ENCODE results near the gene PIH1D1. TPM values are rescaled to one million over a fixed set of nuclear protein-coding genes. Genes with fewer than 3 reads are reported as not detected.
A peak's percentile ranks its signal among the peaks of the same experiment; 100 is the strongest.

Gene PIH1D1
- polyA plus RNA-seq, 6 donors from 2014 or later = 70.3 to 95.3 (median 79.0) TPM

DNA sequence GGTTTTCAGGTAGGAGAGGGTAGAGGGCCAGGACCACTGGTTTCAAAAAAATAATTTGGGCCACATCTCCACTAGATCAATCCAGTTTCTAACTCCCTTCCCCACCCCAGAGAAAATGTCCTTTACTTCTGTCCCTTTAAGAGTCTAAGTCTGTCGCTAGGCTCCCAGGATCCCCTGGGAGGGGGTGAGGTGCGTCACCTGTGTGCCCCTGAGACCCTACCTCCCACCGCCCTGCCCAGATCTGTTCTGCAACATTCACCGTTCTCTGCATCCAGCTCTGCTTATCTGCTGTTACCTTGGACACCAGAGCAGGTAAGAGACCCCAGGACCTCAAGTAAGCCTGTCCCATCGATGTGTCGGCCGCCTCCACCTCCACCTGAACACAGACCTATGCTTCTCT, 26.4 kb downstream of the PIH1D1 start, which contains the start of gene GFY:
Gene GFY (plus strand): TSS at position 211 of the 400 bp plus-strand sequence. CDS start 1,043 bp downstream, outside the sequence.
- H3K27me3 Mint-ChIP-seq = peaks cover 76 to 100% (median 99%) of the 10 kb centered on the region in 3 donors
- no peak for ATAC-seq (ENCODE audit: low read depth in 2 of 2)
- H3K36me3 Mint-ChIP-seq = peaks cover 0 to 23% of the 10 kb centered on the region in 2 donors
- peaks cover 59 to 81% (median 65%) of the 10 kb centered on the region in 3 donors for H3K4me1 Mint-ChIP-seq
- DNase-seq = no peak
- peak within 1 kb of the TSS in 3 of 8 donors; percentile 11 to 61 (median 42) for H3K4me3 Mint-ChIP-seq
- peak within 1 kb of the TSS in 1 of 6 donors; percentile 42 for H3K27ac Mint-ChIP-seq
- peaks cover 0 to 6% (median 0%) of the 10 kb centered on the region in 7 donors for H3K9me3 Mint-ChIP-seq

DNA sequence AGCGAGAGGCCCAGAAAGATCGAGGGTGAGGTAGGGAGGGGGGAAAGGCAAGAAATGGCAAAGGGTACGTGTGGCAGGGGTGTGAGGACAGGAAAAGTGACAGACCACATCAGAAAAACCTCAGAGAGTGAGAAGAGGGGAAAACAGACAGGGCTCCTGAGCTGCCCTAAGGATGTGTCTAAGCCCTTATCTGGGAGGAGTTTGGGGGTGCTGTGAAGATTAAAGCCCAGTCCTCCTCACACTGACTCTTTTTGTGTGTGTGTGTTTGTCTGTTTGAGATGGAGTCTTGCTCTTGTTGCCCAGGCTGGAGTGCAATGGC, 27.7 kb downstream of the PIH1D1 start:
- peaks cover 65 to 82% (median 65%) of the 10 kb centered on the region in 3 donors for H3K4me1 Mint-ChIP-seq
- H3K4me3 Mint-ChIP-seq = peak overlapping the region in 5 of 8 donors; percentile 6 to 78 (median 51)
- peaks cover 80 to 100% (median 99%) of the 10 kb centered on the region in 3 donors for H3K27me3 Mint-ChIP-seq
- peaks cover 0 to 31% of the 10 kb centered on the region in 2 donors for H3K36me3 Mint-ChIP-seq
- peak overlapping the region in 1 of 6 donors; percentile 75 for H3K27ac Mint-ChIP-seq
- H3K9me3 Mint-ChIP-seq = peaks cover 0 to 8% (median 0%) of the 10 kb centered on the region in 7 donors
- DNase-seq (no peak), ATAC-seq (ENCODE audit: low read depth in 2 of 2) (no peak)

DNA sequence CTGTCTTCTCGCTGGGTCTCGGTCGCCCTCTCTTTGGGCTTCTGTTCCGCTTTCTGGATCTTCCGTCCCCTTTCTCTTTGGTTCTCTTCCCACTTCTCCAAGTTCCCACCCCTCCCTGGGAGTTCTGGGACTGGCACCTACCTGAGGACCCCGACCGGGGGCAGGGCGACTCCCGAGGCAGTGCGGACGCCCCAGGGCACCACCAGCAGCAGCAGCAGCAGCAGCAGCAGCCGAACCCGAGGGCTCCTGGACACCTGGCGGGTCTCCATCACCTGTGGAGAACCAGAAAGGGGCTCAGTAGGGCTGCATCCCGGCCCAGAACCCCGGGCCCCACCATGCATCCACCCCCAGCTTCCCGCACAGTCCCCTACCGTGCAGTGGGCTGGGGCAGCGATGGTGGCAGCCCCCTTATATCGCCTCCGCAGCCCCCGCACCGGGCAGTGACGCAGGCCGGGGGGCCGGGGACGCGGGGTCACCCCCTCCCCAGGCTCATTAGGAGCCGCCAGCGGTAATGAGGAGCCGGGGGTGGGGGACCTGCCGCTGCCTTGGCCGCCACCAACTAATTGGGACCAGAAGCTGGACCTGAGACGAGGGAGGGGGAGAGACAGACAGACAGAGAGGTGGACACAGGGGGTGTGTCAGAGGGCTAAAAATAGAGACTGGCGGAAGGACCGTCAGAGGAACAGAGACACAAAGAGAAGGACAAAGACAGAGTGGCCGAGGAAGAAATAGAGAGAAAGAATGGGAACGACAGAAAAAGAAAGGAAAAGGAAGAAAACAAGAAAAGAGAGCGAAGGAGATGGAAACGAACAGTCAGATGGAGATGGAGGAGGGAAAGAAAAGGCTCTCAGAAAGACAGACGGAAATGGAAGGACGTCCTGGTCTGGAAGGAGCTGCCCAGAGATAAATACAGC, 28.3 kb downstream of the PIH1D1 start, which contains the start of gene PTH2:
Gene PTH2 (minus strand): TSS at position 371 of the 914 bp plus-strand sequence. CDS start 102 bp downstream, at position 269.
- peaks cover 61 to 77% (median 65%) of the 10 kb centered on the region in 3 donors for H3K4me1 Mint-ChIP-seq
- H3K27ac Mint-ChIP-seq = peak within 1 kb of the TSS in 4 of 6 donors; percentile 22 to 81 (median 53)
- no peak for DNase-seq
- peak; percentile 27 to 35 for ATAC-seq (ENCODE audit: low read depth in 2 of 2)
- peaks cover 0 to 8% (median 0%) of the 10 kb centered on the region in 7 donors for H3K9me3 Mint-ChIP-seq
- peak within 1 kb of the TSS; percentile 51 to 91 (median 86) for H3K4me3 Mint-ChIP-seq
- peaks cover 0 to 31% of the 10 kb centered on the region in 2 donors for H3K36me3 Mint-ChIP-seq
- peaks cover 77 to 100% (median 99%) of the 10 kb centered on the region in 3 donors for H3K27me3 Mint-ChIP-seq

DNA sequence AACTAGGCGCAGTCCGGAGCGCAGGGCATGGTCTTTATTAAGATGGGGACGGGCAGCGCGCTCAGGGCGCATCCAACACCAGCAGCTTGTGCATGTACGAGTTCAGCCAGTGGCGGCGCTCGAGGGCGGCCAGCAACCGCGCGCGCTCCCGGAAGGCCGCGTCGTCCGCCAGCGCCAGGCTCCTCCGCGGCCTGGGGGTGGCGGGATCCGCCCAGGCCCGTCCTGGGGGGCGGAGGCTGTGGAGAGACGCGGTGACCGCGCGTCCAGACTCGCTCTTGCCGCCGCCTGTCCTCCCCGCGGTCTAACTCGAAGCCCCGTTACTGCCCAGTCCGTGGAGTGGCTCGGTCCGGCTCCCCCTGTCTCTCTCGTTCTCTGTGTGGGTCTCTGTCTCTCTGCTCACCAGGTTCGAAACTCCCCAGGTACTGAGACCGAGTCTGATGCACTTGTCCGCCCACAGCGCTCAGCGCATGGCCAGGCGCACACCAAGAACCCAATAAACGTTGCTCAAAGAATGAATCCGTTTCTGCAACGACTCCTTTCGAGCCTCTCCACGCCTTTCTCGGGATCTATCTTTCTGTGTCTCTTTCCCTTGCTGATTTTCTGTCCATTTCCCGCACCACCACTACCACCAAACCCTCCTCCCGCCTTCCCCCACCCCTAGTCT, 29.1 kb downstream of the PIH1D1 start:
- peaks cover 73 to 100% (median 99%) of the 10 kb centered on the region in 3 donors for H3K27me3 Mint-ChIP-seq
- peaks cover 0 to 8% (median 0%) of the 10 kb centered on the region in 7 donors for H3K9me3 Mint-ChIP-seq
- peak overlapping the region; percentile 51 to 91 (median 86) for H3K4me3 Mint-ChIP-seq
- peaks cover 0 to 31% of the 10 kb centered on the region in 2 donors for H3K36me3 Mint-ChIP-seq
- DNase-seq (no peak), ATAC-seq (ENCODE audit: low read depth in 2 of 2) (peak; percentile 24 to 40)
- H3K4me1 Mint-ChIP-seq = peaks cover 56 to 77% (median 65%) of the 10 kb centered on the region in 3 donors
- H3K27ac Mint-ChIP-seq = peak overlapping the region in 2 of 6 donors; percentile 22 to 31

DNA sequence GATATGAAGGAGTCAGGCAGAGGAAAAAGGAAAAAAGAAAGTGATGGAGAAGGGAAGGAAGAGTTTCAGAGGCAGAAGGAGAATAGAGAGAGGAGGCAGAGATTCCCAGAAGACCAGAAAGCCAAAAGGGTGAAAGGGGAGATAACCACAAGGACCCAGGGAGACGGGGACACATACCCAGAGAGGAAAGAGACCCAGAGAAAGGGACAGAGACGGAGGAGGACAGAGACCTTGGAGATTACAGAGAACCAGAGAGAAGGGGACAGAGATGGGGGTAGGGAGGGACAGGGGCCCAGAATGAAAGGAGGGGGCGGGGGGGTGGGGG, 29.8 kb downstream of the PIH1D1 start:
- Mint-ChIP-seq H3K4me3 (peak overlapping the region in 7 of 8 donors; percentile 0 to 78 (median 69)), H3K27ac (no peak overlapping the region), H3K27me3 (peaks cover 70 to 98% (median 98%) of the 10 kb centered on the region in 3 donors), H3K9me3 (peaks cover 0 to 7% (median 0%) of the 10 kb centered on the region in 7 donors), H3K36me3 (peaks cover 0 to 25% of the 10 kb centered on the region in 2 donors), H3K4me1 (peaks cover 54 to 73% (median 62%) of the 10 kb centered on the region in 3 donors)
- ATAC-seq (ENCODE audit: low read depth in 2 of 2) (no peak), DNase-seq (no peak)

DNA sequence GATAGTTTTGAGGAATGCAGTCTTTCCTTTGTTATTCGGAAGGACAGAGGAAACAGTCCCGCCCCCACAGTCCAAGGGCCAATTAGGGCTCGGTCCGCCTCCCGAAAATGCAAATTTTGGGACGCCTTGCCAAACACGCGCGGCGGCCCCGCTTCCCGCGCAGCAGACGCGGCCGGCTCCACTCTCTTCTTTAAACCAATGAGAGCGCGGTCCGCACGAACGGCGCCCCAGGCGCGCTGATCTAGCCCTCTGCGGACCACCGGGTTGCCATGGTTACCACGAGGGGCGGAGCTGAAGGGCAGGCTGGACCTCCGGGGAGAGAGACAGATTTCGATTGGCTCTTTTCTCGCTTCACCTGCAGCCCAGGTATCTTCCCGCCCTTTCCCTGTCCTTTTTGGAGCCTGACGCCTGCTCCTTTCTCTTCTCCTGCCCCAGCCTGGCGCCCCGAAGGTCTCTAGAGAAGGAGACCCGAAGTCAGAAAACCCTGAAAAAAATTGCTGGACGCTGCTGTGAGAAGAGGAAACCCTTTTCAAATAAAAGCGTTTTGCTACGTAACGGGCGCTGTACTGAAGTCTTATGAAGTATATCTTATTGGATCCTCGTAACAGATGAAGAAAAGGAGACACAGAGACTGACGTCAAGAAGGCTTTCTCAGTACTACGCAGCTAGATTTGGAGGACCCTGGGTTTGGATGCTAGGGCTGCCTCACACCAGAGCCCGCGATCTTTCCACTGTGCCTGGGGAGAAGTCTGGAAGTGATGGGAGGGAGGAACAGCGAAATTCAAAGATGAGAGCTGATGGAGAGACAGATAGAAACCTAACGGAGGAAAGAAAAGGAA, 30.4 kb downstream of the PIH1D1 start:
- Mint-ChIP-seq H3K4me3 (peak overlapping the region; percentile 0 to 81 (median 72)), H3K27me3 (peaks cover 64 to 96% (median 92%) of the 10 kb centered on the region in 3 donors), H3K36me3 (peaks cover 0 to 19% of the 10 kb centered on the region in 2 donors), H3K27ac (peak overlapping the region in 1 of 6 donors; percentile 86), H3K9me3 (peaks cover 0 to 5% (median 0%) of the 10 kb centered on the region in 7 donors), H3K4me1 (peaks cover 48 to 67% (median 56%) of the 10 kb centered on the region in 3 donors)
- DNase-seq (no peak), ATAC-seq (ENCODE audit: low read depth in 2 of 2) (peak; percentile 55)

DNA sequence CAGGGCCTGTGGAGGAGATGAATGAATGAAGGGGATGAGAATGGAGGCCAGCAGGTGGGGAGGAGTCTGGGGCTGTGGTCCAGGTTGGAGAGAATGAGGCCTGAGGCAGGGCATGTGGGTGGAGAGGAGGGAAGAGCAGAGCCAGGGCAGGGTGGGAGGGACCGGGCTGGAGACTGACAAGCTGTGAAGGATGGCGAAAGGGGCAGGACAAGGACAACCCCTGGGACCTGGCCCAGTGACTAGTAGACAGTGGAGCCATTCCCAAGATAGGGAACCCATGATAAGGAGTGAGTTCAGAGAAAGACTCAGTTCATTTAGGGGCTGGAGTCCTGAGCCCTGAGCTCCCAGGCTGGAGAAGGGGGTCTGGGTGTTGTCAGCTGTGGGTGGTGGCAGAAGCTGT, 31.4 kb downstream of the PIH1D1 start:
- Mint-ChIP-seq H3K27me3 (peaks cover 58 to 92% (median 87%) of the 10 kb centered on the region in 3 donors), H3K27ac (peak overlapping the region in 3 of 6 donors; percentile 56 to 80 (median 64)), H3K36me3 (peaks cover 0 to 19% of the 10 kb centered on the region in 2 donors), H3K9me3 (peaks cover 0 to 5% (median 0%) of the 10 kb centered on the region in 7 donors), H3K4me3 (peak overlapping the region in 5 of 8 donors; percentile 37 to 77 (median 53)), H3K4me1 (peaks cover 40 to 57% (median 52%) of the 10 kb centered on the region in 3 donors)
- DNase-seq (no peak), ATAC-seq (ENCODE audit: low read depth in 2 of 2) (no peak)

DNA sequence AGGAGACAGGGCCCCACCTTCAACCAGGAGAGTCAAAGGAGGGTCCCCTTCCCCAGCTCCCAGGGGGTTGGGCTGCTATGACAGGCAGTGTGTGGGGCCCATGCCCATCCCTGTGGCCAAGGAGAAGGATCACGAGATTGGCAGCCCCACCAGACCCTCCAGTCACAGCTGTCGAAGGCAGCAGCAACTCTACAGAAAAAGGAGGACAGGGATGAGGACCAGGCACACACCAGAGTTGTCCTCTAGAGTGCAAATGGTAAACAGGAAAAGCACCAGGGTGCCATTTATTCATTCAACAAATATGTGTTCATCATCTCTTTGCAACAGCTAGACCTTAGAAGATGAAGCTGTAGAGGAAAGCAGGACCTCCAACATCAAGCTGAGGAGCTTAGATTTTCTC, 32.4 kb downstream of the PIH1D1 start:
- ATAC-seq (ENCODE audit: low read depth in 2 of 2) = no peak
- H3K4me1 Mint-ChIP-seq = peaks cover 44 to 54% (median 54%) of the 10 kb centered on the region in 3 donors
- H3K9me3 Mint-ChIP-seq = peaks cover 0 to 5% (median 0%) of the 10 kb centered on the region in 7 donors
- H3K4me3 Mint-ChIP-seq = no peak overlapping the region
- DNase-seq = no peak
- peak overlapping the region in 2 of 6 donors; percentile 13 to 89 for H3K27ac Mint-ChIP-seq
- peaks cover 0 to 19% of the 10 kb centered on the region in 2 donors for H3K36me3 Mint-ChIP-seq
- H3K27me3 Mint-ChIP-seq = peaks cover 51 to 81% (median 77%) of the 10 kb centered on the region in 3 donors

DNA sequence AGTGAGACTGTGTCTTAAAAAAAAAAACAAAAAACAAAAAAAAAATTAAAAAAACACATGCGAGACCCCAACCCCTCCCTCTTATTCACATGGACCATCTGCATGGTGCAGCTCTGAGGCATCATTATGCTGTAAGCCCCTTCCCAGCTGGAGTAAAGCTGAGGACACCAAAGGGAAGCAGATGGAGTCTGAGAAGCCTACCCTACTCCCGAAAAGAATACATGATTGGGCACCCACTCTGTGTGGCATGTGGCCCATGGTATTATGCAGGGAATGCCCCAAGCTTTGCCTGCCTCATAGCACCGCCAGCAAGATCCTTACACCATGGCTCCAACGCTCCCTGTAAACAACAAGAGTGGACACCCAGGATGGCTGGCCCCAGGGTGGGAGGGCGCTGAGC, 33.1 kb downstream of the PIH1D1 start:
- Mint-ChIP-seq H3K4me3 (no peak overlapping the region), H3K27ac (no peak overlapping the region), H3K4me1 (peaks cover 39 to 51% (median 49%) of the 10 kb centered on the region in 3 donors), H3K36me3 (peaks cover 0 to 19% of the 10 kb centered on the region in 2 donors), H3K27me3 (peaks cover 45 to 75% (median 71%) of the 10 kb centered on the region in 3 donors), H3K9me3 (peaks cover 0 to 5% (median 0%) of the 10 kb centered on the region in 7 donors)
- no peak for DNase-seq
- no peak for ATAC-seq (ENCODE audit: low read depth in 2 of 2)

DNA sequence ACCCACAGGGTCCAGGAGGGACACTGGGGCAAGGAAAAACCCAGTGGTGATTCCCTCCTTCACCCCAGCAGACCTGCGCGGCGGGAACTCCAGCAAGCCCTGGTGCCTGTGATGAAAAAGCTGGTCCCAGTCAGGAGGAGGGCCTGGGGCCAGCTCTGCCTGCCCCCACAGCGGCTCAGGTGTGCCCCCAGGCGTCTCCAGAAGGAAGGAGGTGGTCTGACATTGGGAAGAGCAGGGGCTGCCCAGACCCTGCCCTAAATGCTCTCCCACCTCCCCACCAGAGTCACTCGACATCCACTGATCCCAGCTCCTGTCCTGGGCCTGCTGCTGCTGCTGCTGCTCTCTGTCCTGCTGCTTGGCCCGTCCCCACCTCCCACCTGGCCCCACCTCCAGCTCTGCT, 34.5 kb downstream of the PIH1D1 start:
- Mint-ChIP-seq H3K27me3 (peaks cover 39 to 60% (median 57%) of the 10 kb centered on the region in 3 donors), H3K27ac (no peak overlapping the region)
- no peak for ATAC-seq (ENCODE audit: low read depth in 2 of 2)

DNA sequence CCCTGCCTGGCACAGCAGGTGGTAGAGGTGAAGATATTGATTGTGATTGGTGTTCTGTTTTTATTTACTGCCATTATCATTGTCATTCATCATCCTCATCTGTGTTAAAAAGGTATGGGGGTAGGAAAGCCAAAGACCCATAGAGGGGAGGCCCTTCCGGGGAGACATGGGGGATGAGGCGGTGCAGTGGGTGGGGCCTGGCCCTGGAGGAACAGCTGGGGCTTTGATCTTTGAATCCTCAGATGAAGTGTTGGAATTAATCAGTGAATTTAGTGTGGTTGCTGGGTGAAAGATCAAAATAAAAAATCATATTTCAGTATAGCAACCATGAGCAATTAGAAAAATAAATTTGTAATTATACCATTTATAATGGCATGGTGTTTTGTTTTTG, 35.8 kb downstream of the PIH1D1 start:
- H3K36me3 Mint-ChIP-seq = peaks cover 0 to 11% of the 10 kb centered on the region in 2 donors
- H3K4me1 Mint-ChIP-seq = peaks cover 35 to 52% (median 43%) of the 10 kb centered on the region in 3 donors
- no peak overlapping the region for H3K27ac Mint-ChIP-seq
- DNase-seq (no peak), ATAC-seq (ENCODE audit: low read depth in 2 of 2) (no peak)
- peaks cover 0 to 2% (median 0%) of the 10 kb centered on the region in 7 donors for H3K9me3 Mint-ChIP-seq
- H3K27me3 Mint-ChIP-seq = peaks cover 29 to 48% (median 44%) of the 10 kb centered on the region in 3 donors
- H3K4me3 Mint-ChIP-seq = peak overlapping the region in 1 of 8 donors; percentile 53

More for the DNA sequence above, 34.5 kb downstream of the PIH1D1 start:
- Mint-ChIP-seq H3K36me3 (peaks cover 0 to 19% of the 10 kb centered on the region in 2 donors), H3K4me1 (peaks cover 36 to 51% (median 42%) of the 10 kb centered on the region in 3 donors), H3K9me3 (peaks cover 0 to 2% (median 0%) of the 10 kb centered on the region in 7 donors), H3K4me3 (peak overlapping the region in 1 of 8 donors; percentile 35)
- DNase-seq = no peak
